Kidney epithelial cell (primary cell): Measurements from ENCODE around the gene DIP2C. TPM values are rescaled to one million over a fixed set of nuclear protein-coding genes. Genes with fewer than 3 reads are reported as not detected.

Experiments used
- DNase-seq: peaks from one replicate; pipeline ENCODE4 v3.0.0-alpha.2; 2010; ENCODE audit warnings: low read depth
- H3K27me3 ChIP-seq: 2 replicates; pipeline ENCODE4 v1.6.0; 2011; ENCODE audit warnings: low read length; ENCODE audit not compliant: control insufficient read depth, insufficient read depth
- H3K36me3 ChIP-seq: 2 replicates; pipeline ENCODE4 v1.5.1; 2011; ENCODE audit warnings: low read length; ENCODE audit not compliant: control insufficient read depth, insufficient read depth
- H3K4me3 ChIP-seq: 2 replicates; pipeline ENCODE4 v1.5.1; 2011; ENCODE audit warnings: low read depth, mild to moderate bottlenecking, control low read depth, low read length
- CTCF ChIP-seq: IDR thresholded peaks from 2 replicates; pipeline ENCODE4 v1.5.1; 2011; ENCODE audit warnings: mild to moderate bottlenecking, moderate library complexity, low read length, control low read depth, inconsistent platforms; ENCODE audit not compliant: insufficient read depth, poor library complexity, severe bottlenecking
- total RNA-seq: library from RNA; depleted of rRNA; stranded (reverse); fragments of >200 nt; gene quantifications from 2 replicates; pipeline ENCODE4 v1.2.3, GENCODE V29; 2015

DIP2C gene
- total RNA-seq, 1 donor from 2014 or later, result 19.2 TPM

GRCh38 chr10:317271-317769 is 372.1 kb downstream of the DIP2C start:
- TF ChIP-seq CTCF, result no peak
- no peaks in the 10 kb centered on the region for H3K27me3 ChIP-seq
- no peak overlapping the region for H3K4me3 ChIP-seq
- peaks cover 3% of the 10 kb centered on the region for H3K36me3 ChIP-seq
- DNase-seq, result peak; percentile 61

- no peak for TF ChIP-seq CTCF
- no peak for DNase-seq
- Histone ChIP-seq H3K4me3 (no peak overlapping the region), H3K27me3 (no peaks in the 10 kb centered on the region), H3K36me3 (peaks cover 3% of the 10 kb centered on the region)
Observed at GRCh38 chr10:316390-316789, 373.1 kb downstream of the DIP2C start.

- TF ChIP-seq CTCF, result no peak
- DNase-seq, result no peak
- Histone ChIP-seq H3K27me3 (no peaks in the 10 kb centered on the region), H3K4me3 (no peak overlapping the region), H3K36me3 (peaks cover 2% of the 10 kb centered on the region)
Observed at GRCh38 chr10:314871-315270, 374.6 kb downstream of the DIP2C start.

- DNase-seq, result no peak
- H3K36me3 ChIP-seq, result peaks cover 2% of the 10 kb centered on the region
- no peak overlapping the region for H3K4me3 ChIP-seq
- no peaks in the 10 kb centered on the region for H3K27me3 ChIP-seq
- TF ChIP-seq CTCF, result no peak
Observed at GRCh38 chr10:314381-314780, 375.1 kb downstream of the DIP2C start.

- no peak overlapping the region for H3K4me3 ChIP-seq
- peaks cover 3% of the 10 kb centered on the region for H3K36me3 ChIP-seq
- no peaks in the 10 kb centered on the region for H3K27me3 ChIP-seq
- DNase-seq, result no peak
- no peak for TF ChIP-seq CTCF
Observed at GRCh38 chr10:311901-312665, 377.4 kb downstream of the DIP2C start.
